Medulla oblongata (tissue), 1 donor: ENCODE results near the gene MYLK4.
A peak's percentile ranks its signal among the peaks of the same experiment; 100 is the strongest.

Experiments used
- DNase-seq: peaks from one replicate; pipeline ENCODE4 v3.0.0-alpha.2; 2015; ENCODE audit errors: extremely low spot score

MYLK4 gene

GRCh38 chr6:2734488-2735166, 16.1 kb downstream of the MYLK4 start:
- DNase-seq = no peak

GRCh38 chr6:2733736-2734480, 16.8 kb downstream of the MYLK4 start:
- DNase-seq = no peak

GRCh38 chr6:2733324-2733723, 17.4 kb downstream of the MYLK4 start:
- DNase-seq = peak; percentile 85

GRCh38 chr6:2732503-2733089, 18.1 kb downstream of the MYLK4 start:
- DNase-seq = no peak

GRCh38 chr6:2731281-2731909, 19.3 kb downstream of the MYLK4 start:
- no peak for DNase-seq

GRCh38 chr6:2730353-2731107, 20.2 kb downstream of the MYLK4 start:
- peak; percentile 77 for DNase-seq

- DNase-seq = no peak
Measured at GRCh38 chr6:2729921-2730320, 20.8 kb downstream of the MYLK4 start.

- DNase-seq = peak; percentile 51
Measured at GRCh38 chr6:2725999-2726567, 24.6 kb downstream of the MYLK4 start.

- no peak for DNase-seq
Measured at GRCh38 chr6:2725364-2725988, 25.2 kb downstream of the MYLK4 start.

GRCh38 chr6:2721219-2721618, 29.5 kb downstream of the MYLK4 start:
- no peak for DNase-seq

GRCh38 chr6:2719093-2719455, 31.6 kb downstream of the MYLK4 start:
- DNase-seq = no peak

GRCh38 chr6:2718334-2719092, 32.2 kb downstream of the MYLK4 start:
- DNase-seq = no peak

GRCh38 chr6:2716936-2717700, 33.6 kb downstream of the MYLK4 start:
- no peak for DNase-seq

GRCh38 chr6:2715737-2716136, 35.0 kb downstream of the MYLK4 start:
- no peak for DNase-seq

GRCh38 chr6:2714111-2714895, 36.4 kb downstream of the MYLK4 start:
- no peak for DNase-seq

GRCh38 chr6:2713473-2714110, 37.1 kb downstream of the MYLK4 start:
- DNase-seq = no peak

- DNase-seq = no peak
Measured at GRCh38 chr6:2712102-2712501, 38.6 kb downstream of the MYLK4 start.

GRCh38 chr6:2710412-2710811, 40.3 kb downstream of the MYLK4 start:
- DNase-seq = no peak
